IMR-90 (cell line): ENCODE results near the gene PTGDR. TPM values are rescaled to one million over a fixed set of nuclear protein-coding genes. Genes with fewer than 3 reads are reported as not detected.

Experiments used
- ATAC-seq: fragments of 200-7000 bp; cut with Tn5 transposase; 2 replicates; pipeline ENCODE4 v1.9.1; 2020; ENCODE audit warnings: low read depth, mild to moderate bottlenecking, moderate library complexity
- BruUV-seq: library from RNA; stranded (reverse); fragments of 400-500 nt; replicated peaks from 2 replicates; lab custom pipeline; 2021; lab: Mats Ljungman, UMichigan
- CTCF ChIA-PET: fragments of 300-600 bp; formaldehyde crosslinking; extraction: SDS; loops from one replicate; lab custom pipeline; 2021; ENCODE audit warnings: antibody characterized with exemption; lab: Yijun Ruan, JAX
- POLR2A ChIA-PET: fragments of 300-600 bp; sonication (Branson Sonifier 250); formaldehyde crosslinking; loops from one replicate; lab custom pipeline; 2022; ENCODE audit warnings: antibody characterized with exemption; ENCODE audit not compliant: unreplicated experiment; lab: Charles Lee
- DNase-seq: peaks from one replicate; pipeline ENCODE4 v3.0.0; 2013
- H2AFZ ChIP-seq: replicated peaks from 2 replicates; pipeline ENCODE3; 2013; ENCODE audit warnings: low read length, mild to moderate bottlenecking; ENCODE audit not compliant: poor library complexity
- H2AK5ac ChIP-seq: 2 replicates; pipeline ENCODE4 v1.6.1; 2013; ENCODE audit warnings: low read depth, low read length, inconsistent platforms
- H2AK9ac ChIP-seq: replicated peaks from 2 replicates; pipeline ENCODE3; 2013; ENCODE audit warnings: mild to moderate bottlenecking, low read depth, low read length, moderate library complexity; ENCODE audit not compliant: poor library complexity
- H2BK120ac ChIP-seq: 2 replicates; pipeline ENCODE4 v1.6.1; 2013; ENCODE audit warnings: low read depth, low read length, inconsistent platforms
- H2BK15ac ChIP-seq: 3 replicates; pipeline ENCODE4 v1.6.1; 2013; ENCODE audit warnings: low read depth, low read length, inconsistent platforms
- H2BK20ac ChIP-seq: 2 replicates; pipeline ENCODE4 v1.6.1; 2013; ENCODE audit warnings: low read depth, mild to moderate bottlenecking, inconsistent platforms, low read length, moderate library complexity
- H2BK5ac ChIP-seq: 2 replicates; pipeline ENCODE4 v1.6.1; 2013; ENCODE audit warnings: mild to moderate bottlenecking, low read depth, low read length, inconsistent platforms; ENCODE audit not compliant: poor library complexity, severe bottlenecking
- H3K14ac ChIP-seq: replicated peaks from 2 replicates; pipeline ENCODE4 v1.6.1; 2013; ENCODE audit warnings: low read depth, low read length, inconsistent platforms
- H3K18ac ChIP-seq: 2 replicates; pipeline ENCODE4 v1.6.1; 2013; ENCODE audit warnings: low read depth, low read length, control low read depth
- H3K23ac ChIP-seq: 2 replicates; pipeline ENCODE4 v1.6.1; 2013; ENCODE audit warnings: low read depth, low read length, inconsistent platforms
- H3K27ac ChIP-seq: 2 replicates; pipeline ENCODE4 v1.5.1; 2013; ENCODE audit warnings: mild to moderate bottlenecking, control low read depth, low read length; ENCODE audit not compliant: insufficient read depth
- H3K27me3 ChIP-seq: 2 replicates; pipeline ENCODE4 v1.6.1; 2013; ENCODE audit warnings: low read length; ENCODE audit not compliant: control insufficient read depth, insufficient read depth
- H3K36me3 ChIP-seq: 2 replicates; pipeline ENCODE4 v1.6.1; 2013; ENCODE audit warnings: low read length, mixed read lengths; ENCODE audit not compliant: control insufficient read depth, insufficient read depth
- H3K4ac ChIP-seq: 2 replicates; pipeline ENCODE4 v1.6.1; 2013; ENCODE audit warnings: low read depth, low read length, inconsistent platforms
- H3K4me1 ChIP-seq: 2 replicates; pipeline ENCODE4 v1.6.1; 2013; ENCODE audit warnings: low read length, mixed read lengths; ENCODE audit not compliant: control insufficient read depth, insufficient read depth
- H3K4me2 ChIP-seq: 2 replicates; pipeline ENCODE4 v1.6.1; 2013; ENCODE audit warnings: low read depth, mild to moderate bottlenecking, control low read depth, low read length, moderate library complexity
- H3K4me3 ChIP-seq: 2 replicates; pipeline ENCODE4 v1.5.1; 2013; ENCODE audit warnings: low read depth, mild to moderate bottlenecking, control low read depth, low read length, moderate library complexity; ENCODE audit not compliant: insufficient read depth
- H3K56ac ChIP-seq: 2 replicates; pipeline ENCODE4 v1.6.1; 2013; ENCODE audit warnings: low read length, inconsistent platforms; ENCODE audit not compliant: insufficient read depth; ENCODE audit errors: extremely low read depth
- H3K79me1 ChIP-seq, 2 experiments: 2 replicates each; pipeline ENCODE4 v1.6.1; 2013; ENCODE audit warnings: low read length in 2 of 2, inconsistent platforms in 1 of 2, low read depth in 1 of 2
- H3K9ac ChIP-seq: 2 replicates; pipeline ENCODE4 v1.6.1; 2013; ENCODE audit warnings: low read depth, low read length, control low read depth
- H3K9me1 ChIP-seq: 2 replicates; pipeline ENCODE4 v1.6.1; 2013; ENCODE audit warnings: low read length, inconsistent platforms; ENCODE audit not compliant: insufficient read depth
- H3K9me3 ChIP-seq: 2 replicates; pipeline ENCODE4 v1.6.1; 2013; ENCODE audit warnings: low read length; ENCODE audit not compliant: control insufficient read depth, insufficient read depth
- H4K20me1 ChIP-seq: 2 replicates; pipeline ENCODE4 v1.6.1; 2013; ENCODE audit warnings: low read length, inconsistent platforms; ENCODE audit not compliant: insufficient read depth
- H4K5ac ChIP-seq: 2 replicates; pipeline ENCODE4 v1.6.1; 2013; ENCODE audit warnings: mild to moderate bottlenecking, low read depth, low read length, control low read depth
- H4K8ac ChIP-seq, 2 experiments: 2 replicates each; pipeline ENCODE4 v1.6.1; 2013; ENCODE audit warnings: low read depth in 2 of 2, low read length in 2 of 2, control low read depth in 1 of 2, inconsistent platforms in 1 of 2
- H4K91ac ChIP-seq: 2 replicates; pipeline ENCODE4 v1.6.1; 2013; ENCODE audit warnings: low read depth, low read length, inconsistent platforms; ENCODE audit not compliant: insufficient read depth
- FOS ChIP-seq: fragments of 150-350 bp; IDR thresholded peaks from 2 replicates; pipeline ENCODE4 v1.6.1; 2016; ENCODE audit warnings: low read depth, low read length
- MAFK ChIP-seq: IDR thresholded peaks from 2 replicates; pipeline ENCODE4 v1.6.1; 2012; ENCODE audit warnings: low read depth, low read length, improper control_type of control experiment
- RAD21 ChIP-seq: IDR thresholded peaks from 2 replicates; pipeline ENCODE4 v1.6.1; 2012; ENCODE audit warnings: low read length, improper control_type of control experiment
- WGBS, 2 experiments: methylation state at CpG; one replicate each; pipeline versions ENCODE4 v1.1.5 to v1.1.7; 2013; ENCODE audit warnings: missing lambda C conversion rate in 2 of 2; ENCODE audit not compliant: insufficient read length in 1 of 2; ENCODE audit errors: extremely low coverage in 2 of 2; 5-methylcytosine and 5-hydroxymethylcytosine counted together
- dilution Hi-C: fragments of 300-500 bp; cut with HindIII; formaldehyde crosslinking; loops from one replicate; pipeline ENCODE4 v1.14.3; 2018; ENCODE audit warnings: low sequenced_read_pairs; ENCODE audit not compliant: unreplicated experiment
- in situ Hi-C: fragments of 300-500 bp; cut with MboI; formaldehyde crosslinking; loops from 3 replicates; pipeline ENCODE4 v1.14.3; 2019; ENCODE audit warnings: low sequenced_read_pairs, inconsistent platforms, mixed read lengths
- intact Hi-C: fragments of 100-400 bp; cut with micrococcal nuclease; formaldehyde crosslinking; loops from 2 replicates; pipeline ENCODE4 v1.10.0; 2022
- polyA plus RNA-seq, 3 experiments: library from polyadenylated mRNA; depleted of rRNA; stranded (reverse); fragments of >200 nt; gene quantifications; 2 replicates each; pipeline ENCODE4 v1.2.3, GENCODE V29; 2012; ENCODE audit warnings: low replicate concordance in 1 of 3
- total RNA-seq: library from RNA; depleted of rRNA; stranded (reverse); fragments of >200 nt; gene quantifications from 2 replicates; pipeline ENCODE4 v1.2.3, GENCODE V29; 2012

Gene PTGDR
- total and polyA plus RNA-seq, 2 of the 4 experiments (the other 2 are of a cell fraction), result not detected

DNA sequence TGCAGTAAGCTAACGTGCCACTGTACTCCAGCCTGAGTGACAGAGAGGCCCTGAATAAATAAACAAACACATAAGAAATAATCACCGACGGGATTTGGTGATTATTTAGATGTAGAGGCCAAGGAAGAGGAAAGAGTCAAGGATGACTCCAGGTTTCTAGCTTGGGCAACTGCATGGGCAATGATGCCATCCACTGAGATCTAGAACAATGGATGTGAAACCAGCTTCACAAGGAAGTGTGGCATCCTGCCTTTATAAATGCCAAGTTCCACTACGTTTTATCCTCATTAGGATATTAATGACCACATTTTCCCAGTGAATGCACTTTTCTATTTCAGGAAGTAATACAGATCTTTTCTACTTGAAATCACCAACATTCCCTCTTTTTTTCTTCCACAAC, 35.7 kb downstream of the PTGDR start:
- intact Hi-C loops (no loop called here), in situ Hi-C loops (loop anchor here (5.0 to 25.0 kb wide), 2 partner anchors 169 to 384 kb away; partner anchors contain the start of gene ERO1A), dilution Hi-C loops (no loop called here)
- Histone ChIP-seq H3K4me1 (peaks cover 1% of the 10 kb centered on the region; the same call in 1 of the 2 replicates), H2BK120ac (no peak overlapping the region), H3K9me3 (no peaks in the 10 kb centered on the region), H3K9ac (no peak overlapping the region), H4K20me1 (no peaks in the 10 kb centered on the region), H2AK9ac (no peak overlapping the region), H3K18ac (no peak overlapping the region), H3K56ac (no peak overlapping the region), H3K4ac (0 out of 2 replicates have a peak overlapping the region, but pooled peaks have one; percentile 37), H3K27ac (no peak overlapping the region), H2AFZ (no peak overlapping the region), H2AK5ac (peak overlapping the region; percentile 79; the same call in 1 of the 2 replicates), H2BK20ac (no peak overlapping the region; the same call in 1 of the 2 replicates), H2BK15ac (no peak overlapping the region), H3K23ac (no peak overlapping the region), H3K36me3 (no peaks in the 10 kb centered on the region), H4K8ac (no peak overlapping the region), H4K5ac (no peak overlapping the region), H3K14ac (no peak overlapping the region), H3K79me1 (no peaks in the 10 kb centered on the region), H3K27me3 (no peaks in the 10 kb centered on the region), H3K9me1 (no peaks in the 10 kb centered on the region), H3K4me2 (no peak overlapping the region), H4K91ac (no peak overlapping the region), H2BK5ac (no peak overlapping the region), H3K4me3 (no peak overlapping the region)
- POLR2A ChIA-PET, result no interaction called here
- CTCF ChIA-PET, result no interaction called here
- TF ChIP-seq MAFK (no peak), RAD21 (no peak), FOS (no peak)
- DNase-seq (no peak), ATAC-seq (no peak)
- WGBS, 2 experiments, result 100% methylated on average over 1 of the region's 4 CpGs; no CpG with 5 or more reads in 1 of the 2 experiments
- no TSS peak for BruUV-seq
